ENCODE results near the gene TULP4.
A peak's percentile ranks its signal among the peaks of the same experiment; 100 is the strongest.

The TULP4 gene

GRCh38 chr6:158559895-158560835, 247.9 kb downstream of the TULP4 start, which contains the start of gene TMEM181:
TMEM181 (plus strand) TSS chr6:158560091; CDS start chr6:158560225, 134 bp downstream.
- peak in 13 of 14 donors; percentile 19 to 87 (median 66) for DNase-seq

GRCh38 chr6:158560836-158561320, 248.6 kb downstream of the TULP4 start:
- DNase-seq: peak in 1 of 14 donors; percentile 31

Measured in C1 segment of cervical spinal cord (tissue), 14 donors.